A549 (cell line): Measurements from ENCODE around the gene SLC9A4. TPM values are rescaled to one million over a fixed set of nuclear protein-coding genes. Genes with fewer than 3 reads are reported as not detected.

ENCODE experiments used
- ATAC-seq, 2 experiments: fragments of 200-7000 bp in 1 of 2; fragments of >200 bp in 1 of 2; cut with Nextera tagmentation in 1 of 2; cut with Tn5 transposase in 1 of 2; 3 replicates each; pipeline versions ENCODE4 v1.8.0 to v1.9.1; 2018 to 2020; ENCODE audit warnings: mild to moderate bottlenecking in 1 of 2, moderate library complexity in 1 of 2
- CTCF ChIA-PET: fragments of 300-600 bp; sonication (Branson Sonifier 250); formaldehyde crosslinking; extraction: SDS; loops from one replicate; lab custom pipeline; 2021; ENCODE audit warnings: antibody characterized with exemption, inconsistent platforms; lab: Yijun Ruan, JAX
- POLR2A ChIA-PET: fragments of 350-600 bp; formaldehyde crosslinking; extraction: SDS; loops from one replicate; lab custom pipeline; 2021; ENCODE audit warnings: antibody characterized with exemption, inconsistent platforms; lab: Yijun Ruan, JAX
- DNase-seq, 2 experiments: peaks; one replicate each; pipeline versions ENCODE4 v3.0.0 to v3.0.0-alpha.2; 2011 to 2016; ENCODE audit warnings: low read depth in 1 of 2, low spot score in 1 of 2
- FAIRE-seq: peaks from 2 replicates; lab custom pipeline; 2011; peaks lifted over from hg19 to GRCh38; lab: Jason Lieb, UNC
- H3K27ac ChIP-seq, 2 experiments: fragments of >200 bp; sonication (Bioruptor Twin); formaldehyde crosslinking; 3 replicates each; pipeline ENCODE4 v1.5.1; 2016 to 2017
- H3K4me1 ChIP-seq: fragments of >200 bp; sonication (Bioruptor Twin); formaldehyde crosslinking; 3 replicates; pipeline ENCODE4 v1.6.1; 2016
- H3K4me2 ChIP-seq: fragments of >200 bp; sonication (Bioruptor Twin); formaldehyde crosslinking; 3 replicates; pipeline ENCODE4 v1.6.1; 2016
- H3K4me3 ChIP-seq: fragments of >200 bp; sonication (Bioruptor Twin); formaldehyde crosslinking; 3 replicates; pipeline ENCODE4 v1.5.1; 2016
- H3K9me3 ChIP-seq: fragments of >200 bp; sonication (Bioruptor Twin); formaldehyde crosslinking; 3 replicates; pipeline ENCODE4 v1.6.1; 2016
- BHLHE40 ChIP-seq: IDR thresholded peaks from 2 replicates; pipeline ENCODE4 v1.6.1; 2012; ENCODE audit warnings: low read depth, low read length, inconsistent platforms
- CBX2 ChIP-seq: fragments of 200-600 bp; sonication (generic); IDR thresholded peaks from 2 replicates; pipeline ENCODE4 v1.6.1; 2016; ENCODE audit warnings: low read depth, mild to moderate bottlenecking, borderline replicate concordance
- CBX8 ChIP-seq: fragments of 200-600 bp; sonication (generic); IDR thresholded peaks from 2 replicates; pipeline ENCODE4 v1.6.1; 2016
- CHD4 ChIP-seq: fragments of 200-600 bp; sonication (generic); IDR thresholded peaks from 2 replicates; pipeline ENCODE4 v1.6.1; 2016; ENCODE audit warnings: antibody characterized with exemption, mild to moderate bottlenecking, borderline replicate concordance
- CTCF ChIP-seq: fragments of >200 bp; sonication (Bioruptor Twin); formaldehyde crosslinking; IDR thresholded peaks from 3 replicates; pipeline ENCODE4 v1.5.1; 2016
- E2F6 ChIP-seq: IDR thresholded peaks from 2 replicates; pipeline ENCODE4 v1.6.1; 2012; ENCODE audit warnings: low read depth, borderline replicate concordance
- EHMT2 ChIP-seq: fragments of 200-600 bp; sonication (generic); IDR thresholded peaks from 2 replicates; pipeline ENCODE4 v1.6.1; 2016; ENCODE audit warnings: antibody characterized with exemption, low read depth, mild to moderate bottlenecking, moderate library complexity
- ELK1 ChIP-seq: fragments of 150-350 bp; IDR thresholded peaks from 2 replicates; pipeline ENCODE4 v1.6.1; 2014; ENCODE audit warnings: low read depth, mild to moderate bottlenecking, low read length
- ESRRA ChIP-seq: fragments of 150-350 bp; IDR thresholded peaks from 2 replicates; pipeline ENCODE4 v1.6.1; 2014; ENCODE audit warnings: mild to moderate bottlenecking, low read length, borderline replicate concordance
- FOXS1 ChIP-seq: fragments of 250-450 bp; sonication (Bioruptor Pico); IDR thresholded peaks from 2 replicates; pipeline ENCODE4 v1.5.0; 2020; ENCODE audit warnings: mild to moderate bottlenecking, moderate library complexity
- HDAC2 ChIP-seq: fragments of 200-600 bp; sonication (generic); IDR thresholded peaks from 2 replicates; pipeline ENCODE4 v1.6.1; 2016
- HMGXB4 ChIP-seq: fragments of 250-450 bp; sonication (Bioruptor Pico); IDR thresholded peaks from 2 replicates; pipeline ENCODE4 v1.5.0; 2021; ENCODE audit warnings: mild to moderate bottlenecking, moderate library complexity, borderline replicate concordance
- JUN ChIP-seq, 2 experiments: fragments of >200 bp; sonication (Bioruptor Twin); formaldehyde crosslinking; IDR thresholded peaks; 2 replicates in 1 of 2; 3 replicates in 1 of 2; pipeline ENCODE4 v1.6.1; 2016 to 2017
- KDM5A ChIP-seq: fragments of 200-600 bp; sonication (generic); IDR thresholded peaks from 2 replicates; pipeline ENCODE4 v1.6.1; 2016; ENCODE audit warnings: antibody characterized with exemption, mild to moderate bottlenecking
- MAZ ChIP-seq: fragments of 150-350 bp; IDR thresholded peaks from 2 replicates; pipeline ENCODE4 v1.6.1; 2014; ENCODE audit warnings: antibody characterized with exemption, low read depth, low read length, borderline replicate concordance
- MYC ChIP-seq: IDR thresholded peaks from 2 replicates; pipeline ENCODE4 v1.6.1; 2012; ENCODE audit warnings: mild to moderate bottlenecking, inconsistent platforms, low read length, improper control_type of control experiment, borderline replicate concordance
- NPAS2 ChIP-seq: fragments of 250-450 bp; sonication (Bioruptor Pico); IDR thresholded peaks from 2 replicates; pipeline ENCODE4 v1.8.0; 2022; ENCODE audit warnings: mild to moderate bottlenecking, moderate library complexity, borderline replicate concordance
- PBX3 ChIP-seq: IDR thresholded peaks from 2 replicates; pipeline ENCODE4 v1.6.1; 2012
- POLR2A ChIP-seq: IDR thresholded peaks from 2 replicates; pipeline ENCODE4 v1.6.1; 2012; ENCODE audit warnings: mild to moderate bottlenecking, low read length
- RAD21 ChIP-seq, 2 experiments: fragments of >200 bp in 1 of 2; sonication (Bioruptor Twin) in 1 of 2; formaldehyde crosslinking in 1 of 2; IDR thresholded peaks in 1 of 2; conservative IDR thresholded peaks in 1 of 2; 2 replicates in 1 of 2; 3 replicates in 1 of 2; pipeline ENCODE4 v1.6.1; 2012 to 2018; ENCODE audit warnings: inconsistent platforms in 1 of 2
- RARB ChIP-seq: fragments of 250-450 bp; sonication (Bioruptor Pico); IDR thresholded peaks from 2 replicates; pipeline ENCODE4 v1.8.0; 2021; ENCODE audit warnings: mild to moderate bottlenecking, moderate library complexity
- RCOR1 ChIP-seq: fragments of 150-350 bp; IDR thresholded peaks from 2 replicates; pipeline ENCODE4 v1.6.1; 2014; ENCODE audit warnings: antibody characterized with exemption, low read length, low read depth
- RNF2 ChIP-seq: fragments of 200-600 bp; sonication (generic); IDR thresholded peaks from 2 replicates; pipeline ENCODE4 v1.6.1; 2016; ENCODE audit warnings: low read depth, mild to moderate bottlenecking, antibody characterized with exemption, moderate library complexity, borderline replicate concordance
- SREBF2 ChIP-seq: fragments of 450-650 bp; IDR thresholded peaks from 2 replicates; pipeline ENCODE4 v1.6.1; 2014; ENCODE audit warnings: mild to moderate bottlenecking, moderate library complexity
- USF2 ChIP-seq: fragments of 450-650 bp; IDR thresholded peaks from 2 replicates; pipeline ENCODE4 v1.6.1; 2014; ENCODE audit warnings: antibody characterized with exemption
- ZNF302 ChIP-seq: fragments of 250-450 bp; sonication (Bioruptor Pico); IDR thresholded peaks from 2 replicates; pipeline ENCODE4 v1.9.0; 2021; ENCODE audit warnings: inconsistent platforms, mild to moderate bottlenecking, moderate library complexity
- ZSCAN20 ChIP-seq: fragments of 250-450 bp; sonication (Bioruptor Pico); IDR thresholded peaks from 2 replicates; pipeline ENCODE4 v1.8.0; 2022; ENCODE audit warnings: mild to moderate bottlenecking, moderate library complexity
- WGBS: methylation state at CpG from one replicate; pipeline ENCODE4 v1.1.6; 2017; ENCODE audit errors: missing lambda C conversion rate; 5-methylcytosine and 5-hydroxymethylcytosine counted together
- polyA plus RNA-seq, 4 experiments: library from polyadenylated mRNA; depleted of rRNA in 3 of 4; stranded (reverse); fragments of >200 nt; fragmentation: RNase III in 1 of 4; extraction: RNeasy Plus Mini Kit Qiagen cat#74134 plus additional on column Dnase treatment in 1 of 4; gene quantifications; 2 replicates in 3 of 4; 3 replicates in 1 of 4; pipeline ENCODE4 v1.2.3, GENCODE V29; 2011 to 2017
- TF ChIP-seq, protein P1 (sequence below): fragments of >200 bp; sonication (Bioruptor Twin); formaldehyde crosslinking; IDR thresholded peaks from 3 replicates; pipeline ENCODE4 v1.6.1; 2016
- TF ChIP-seq, protein P2 (sequence below): fragments of 200-600 bp; sonication (generic); IDR thresholded peaks from 2 replicates; pipeline ENCODE4 v1.6.1; 2016; ENCODE audit warnings: antibody characterized with exemption, mild to moderate bottlenecking, moderate library complexity

Gene SLC9A4
- polyA plus RNA-seq, 2 of the 4 experiments (the other 2 are of a cell fraction): not detected

- 48% methylated on average over 1 of the region's 1 CpG for WGBS
- FAIRE-seq: no peak
Observed at GRCh38 chr2:102499558-102499957, 26.5 kb downstream of the SLC9A4 start.

DNA sequence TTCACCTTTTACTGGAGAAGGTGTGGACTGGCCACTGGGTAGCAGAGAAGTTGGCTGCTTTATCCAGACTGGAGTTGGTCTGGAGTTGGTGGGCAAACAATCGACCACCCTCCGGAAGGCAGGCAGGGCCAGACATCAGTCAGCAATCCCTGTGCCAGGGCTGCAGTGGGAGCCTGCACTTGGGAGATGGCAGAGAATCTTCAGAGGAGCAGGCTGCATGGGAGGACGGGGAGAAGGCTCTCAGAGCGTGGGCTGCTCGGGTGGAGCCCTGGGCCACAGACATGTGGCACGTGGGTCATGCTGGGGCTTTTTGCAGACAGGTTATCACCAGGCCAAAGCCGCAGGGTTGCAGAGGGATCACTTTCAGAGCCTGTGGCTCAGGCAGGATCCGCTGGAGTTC, 29.6 kb downstream of the SLC9A4 start:
- Histone ChIP-seq H3K27ac (no peak overlapping the region), H3K4me1 (no peaks in the 10 kb centered on the region), H3K4me2 (no peak overlapping the region), H3K9me3 (no peaks in the 10 kb centered on the region), H3K4me3 (no peak overlapping the region)
- DNase-seq (no peak), FAIRE-seq (no peak), ATAC-seq (0 out of 6 replicates have a peak, but pooled peaks of 1 of the 2 experiments have one; percentile 24)
- CTCF ChIA-PET: no interaction called here
- POLR2A ChIA-PET: no interaction called here
- 59% methylated on average over 7 of the region's 8 CpGs for WGBS
- TF ChIP-seq KDM5A: no peak
- TF ChIP-seq PBX3: no peak
- no peak for TF ChIP-seq POLR2A
- TF ChIP-seq, protein P1, sequence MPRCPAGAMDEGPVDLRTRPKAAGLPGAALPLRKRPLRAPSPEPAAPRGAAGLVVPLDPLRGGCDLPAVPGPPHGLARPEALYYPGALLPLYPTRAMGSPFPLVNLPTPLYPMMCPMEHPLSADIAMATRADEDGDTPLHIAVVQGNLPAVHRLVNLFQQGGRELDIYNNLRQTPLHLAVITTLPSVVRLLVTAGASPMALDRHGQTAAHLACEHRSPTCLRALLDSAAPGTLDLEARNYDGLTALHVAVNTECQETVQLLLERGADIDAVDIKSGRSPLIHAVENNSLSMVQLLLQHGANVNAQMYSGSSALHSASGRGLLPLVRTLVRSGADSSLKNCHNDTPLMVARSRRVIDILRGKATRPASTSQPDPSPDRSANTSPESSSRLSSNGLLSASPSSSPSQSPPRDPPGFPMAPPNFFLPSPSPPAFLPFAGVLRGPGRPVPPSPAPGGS: no peak
- no peak for TF ChIP-seq BHLHE40
- TF ChIP-seq JUN (IDR thresholded peaks at IDR 0.05): no peak
- TF ChIP-seq SREBF2: no peak
- TF ChIP-seq HMGXB4 (CRISPR knock-in tag): no peak
- TF ChIP-seq CTCF: no peak
- TF ChIP-seq ESRRA: no peak
- no peak for TF ChIP-seq NPAS2 (CRISPR knock-in tag)
- TF ChIP-seq, protein P2, sequence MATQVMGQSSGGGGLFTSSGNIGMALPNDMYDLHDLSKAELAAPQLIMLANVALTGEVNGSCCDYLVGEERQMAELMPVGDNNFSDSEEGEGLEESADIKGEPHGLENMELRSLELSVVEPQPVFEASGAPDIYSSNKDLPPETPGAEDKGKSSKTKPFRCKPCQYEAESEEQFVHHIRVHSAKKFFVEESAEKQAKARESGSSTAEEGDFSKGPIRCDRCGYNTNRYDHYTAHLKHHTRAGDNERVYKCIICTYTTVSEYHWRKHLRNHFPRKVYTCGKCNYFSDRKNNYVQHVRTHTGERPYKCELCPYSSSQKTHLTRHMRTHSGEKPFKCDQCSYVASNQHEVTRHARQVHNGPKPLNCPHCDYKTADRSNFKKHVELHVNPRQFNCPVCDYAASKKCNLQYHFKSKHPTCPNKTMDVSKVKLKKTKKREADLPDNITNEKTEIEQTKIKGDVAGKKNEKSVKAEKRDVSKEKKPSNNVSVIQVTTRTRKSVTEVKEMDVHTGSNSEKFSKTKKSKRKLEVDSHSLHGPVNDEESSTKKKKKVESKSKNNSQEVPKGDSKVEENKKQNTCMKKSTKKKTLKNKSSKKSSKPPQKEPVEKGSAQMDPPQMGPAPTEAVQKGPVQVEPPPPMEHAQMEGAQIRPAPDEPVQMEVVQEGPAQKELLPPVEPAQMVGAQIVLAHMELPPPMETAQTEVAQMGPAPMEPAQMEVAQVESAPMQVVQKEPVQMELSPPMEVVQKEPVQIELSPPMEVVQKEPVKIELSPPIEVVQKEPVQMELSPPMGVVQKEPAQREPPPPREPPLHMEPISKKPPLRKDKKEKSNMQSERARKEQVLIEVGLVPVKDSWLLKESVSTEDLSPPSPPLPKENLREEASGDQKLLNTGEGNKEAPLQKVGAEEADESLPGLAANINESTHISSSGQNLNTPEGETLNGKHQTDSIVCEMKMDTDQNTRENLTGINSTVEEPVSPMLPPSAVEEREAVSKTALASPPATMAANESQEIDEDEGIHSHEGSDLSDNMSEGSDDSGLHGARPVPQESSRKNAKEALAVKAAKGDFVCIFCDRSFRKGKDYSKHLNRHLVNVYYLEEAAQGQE: no peak
- TF ChIP-seq ZSCAN20 (CRISPR knock-in tag): no peak
- TF ChIP-seq ELK1: no peak
- TF ChIP-seq MAZ: no peak

More at GRCh38 chr2:102499558-102499957, 26.5 kb downstream of the SLC9A4 start:
- H3K4me1 ChIP-seq: no peaks in the 10 kb centered on the region
- ChIA-PET POLR2A (no interaction called here), CTCF (interaction anchor here (0.8 to 0.9 kb wide), 2 partner anchors 14 to 26 kb away, joined by 3 read pairs; partner anchors contain the start of gene SLC9A4)
- ATAC-seq: no peak
- no peak overlapping the region for H3K4me3 ChIP-seq
- no peak for DNase-seq
- no peak overlapping the region for H3K27ac ChIP-seq
- H3K9me3 ChIP-seq: peaks cover 10% of the 10 kb centered on the region
- TF ChIP-seq JUN (IDR thresholded peaks at IDR 0.05) (no peak), FOXS1 (CRISPR knock-in tag) (no peak), ZNF302 (CRISPR knock-in tag) (no peak), RNF2 (no peak), CBX8 (no peak), USF2 (no peak), RCOR1 (no peak), RAD21 (conservative IDR thresholded peaks at IDR 0.05 in 1 of 2, IDR thresholded peaks at IDR 0.05 in 1 of 2) (no peak), CHD4 (no peak), HDAC2 (no peak), E2F6 (no peak), POLR2A (no peak), MYC (no peak), RARB (CRISPR knock-in tag) (no peak), CBX2 (no peak), SREBF2 (no peak), EHMT2 (no peak)
- TF ChIP-seq, all 56 proteins: peak for 0
- H3K4me2 ChIP-seq: no peak overlapping the region
